Measurements from ENCODE around the gene HEY2.

The HEY2 gene

GRCh38 chr6:125745281-125746018 is 4.0 kb upstream of the HEY2 start:
- H3K4me3 ChIP-seq (ENCODE audit: low read length) = no peak overlapping the region
- no peak for TF ChIP-seq CTCF (conservative IDR thresholded peaks at IDR 0.05; ENCODE audit: low read length)
- no peak for DNase-seq (ENCODE audit: low read depth)

GRCh38 chr6:125746019-125746414 is 3.4 kb upstream of the HEY2 start:
- H3K4me3 ChIP-seq (ENCODE audit: low read length) = no peak overlapping the region
- DNase-seq (ENCODE audit: low read depth) = no peak
- no peak for TF ChIP-seq CTCF (conservative IDR thresholded peaks at IDR 0.05; ENCODE audit: low read length)

DNA sequence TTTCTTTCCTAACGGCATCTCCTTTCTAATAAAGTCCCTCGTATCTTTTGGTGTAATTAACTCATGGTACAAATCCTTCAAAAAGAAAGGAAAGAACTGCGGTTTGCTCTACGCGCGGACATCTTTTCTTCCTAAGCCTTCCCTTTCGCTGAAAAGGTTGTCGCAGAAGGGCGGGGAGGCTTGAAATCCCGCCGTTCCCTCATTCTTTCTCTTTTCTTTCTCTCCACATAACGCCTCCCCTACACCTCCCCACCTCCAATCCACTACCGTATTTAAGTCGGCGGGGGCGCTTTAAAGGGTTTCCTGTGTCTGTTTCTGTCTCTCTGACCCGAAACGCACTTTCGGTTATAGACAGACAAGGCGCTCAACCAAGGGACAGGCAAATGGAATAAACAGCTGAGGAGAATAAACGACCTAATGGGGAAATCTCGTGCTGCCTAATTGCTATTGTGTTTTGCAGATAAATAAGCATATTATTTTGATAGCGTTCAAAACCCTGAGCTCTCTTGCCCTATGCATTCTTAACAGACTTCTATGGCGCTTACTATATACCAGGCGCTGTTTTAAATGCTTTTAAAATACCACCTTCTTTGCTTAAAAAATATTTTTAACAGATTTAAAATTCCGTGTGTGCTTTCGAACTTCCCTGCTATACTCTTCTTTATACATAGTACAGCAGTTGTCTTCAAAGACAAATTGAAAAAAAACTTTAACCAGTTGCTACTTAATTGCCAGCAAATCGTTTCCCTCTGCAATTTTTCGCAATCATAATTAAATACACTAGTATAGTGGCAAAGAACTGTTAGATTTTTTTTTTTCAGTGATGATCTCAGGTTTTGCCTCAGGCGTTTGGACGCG is 2.5 kb upstream of the HEY2 start:
- H3K4me3 ChIP-seq (ENCODE audit: low read length) = peak overlapping the region; percentile 51
- no peak for TF ChIP-seq CTCF (conservative IDR thresholded peaks at IDR 0.05; ENCODE audit: low read length)
- peak; percentile 15 for DNase-seq (ENCODE audit: low read depth)

- no peak for DNase-seq (ENCODE audit: low read depth)
- TF ChIP-seq CTCF (conservative IDR thresholded peaks at IDR 0.05; ENCODE audit: low read length) = no peak
- peak overlapping the region; percentile 55 for H3K4me3 ChIP-seq (ENCODE audit: low read length)
Observed at GRCh38 chr6:125747589-125748405, 1.6 kb upstream of the HEY2 start.

DNA sequence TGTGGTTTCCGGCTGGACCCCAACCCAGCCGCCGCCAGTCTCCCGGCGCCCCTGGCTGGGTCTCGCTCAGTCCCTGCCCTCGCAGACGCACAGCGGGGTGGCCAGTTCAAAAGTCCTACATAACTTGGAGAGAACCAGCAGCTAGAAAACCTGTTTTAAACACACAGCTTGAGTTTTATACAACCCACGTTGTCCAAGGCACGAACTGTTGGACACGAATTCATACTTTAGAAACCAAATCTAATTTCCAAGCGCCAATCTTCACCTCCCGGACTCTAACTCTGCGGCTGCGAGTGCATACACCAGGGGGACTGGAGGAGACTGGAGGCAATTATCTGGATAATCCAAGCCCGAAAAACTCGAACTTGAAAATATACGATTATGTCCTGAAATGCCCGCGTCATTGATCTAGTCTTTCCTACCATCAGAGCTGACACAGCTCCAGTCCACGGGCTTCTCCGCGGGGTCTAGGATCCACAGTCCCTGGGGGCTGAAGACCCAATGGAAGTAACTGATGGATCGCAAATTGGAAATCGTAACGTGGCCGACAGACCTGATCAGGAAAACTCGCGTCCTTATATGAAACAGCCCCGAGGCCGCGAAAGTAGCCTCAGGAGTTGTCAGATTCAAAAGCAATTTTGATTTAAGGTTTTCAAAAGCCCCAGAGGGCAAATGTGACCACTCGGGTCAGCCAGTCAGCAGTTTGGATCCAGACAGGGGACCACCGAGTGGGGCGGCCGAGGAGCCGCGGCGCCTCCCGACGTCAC is 843 bp upstream of the HEY2 start:
- H3K4me3 ChIP-seq (ENCODE audit: low read length) = peak overlapping the region; percentile 55
- peak; percentile 3 for DNase-seq (ENCODE audit: low read depth)
- peak; percentile 13; the same call in 1 of the 2 replicates for TF ChIP-seq CTCF (conservative IDR thresholded peaks at IDR 0.05; ENCODE audit: low read length)

- TF ChIP-seq CTCF (conservative IDR thresholded peaks at IDR 0.05; ENCODE audit: low read length) = no peak
- no peak for DNase-seq (ENCODE audit: low read depth)
Observed at GRCh38 chr6:125749865-125750691, 646 bp downstream of the HEY2 start.

More at GRCh38 chr6:125749865-125750691, 646 bp downstream of the HEY2 start:
- peak overlapping the region; percentile 56 for H3K4me3 ChIP-seq (ENCODE audit: low read length)
